ENCODE results near the gene SCUBE2. TPM values are rescaled to one million over a fixed set of nuclear protein-coding genes. Genes with fewer than 3 reads are reported as not detected.
"Not testable (repeated sequence)": the region's sequence is repeated elsewhere in the genome, so short reads cannot be mapped to it uniquely, and the experiment has no call there.

The SCUBE2 gene
- total RNA-seq, 4 donors from 2014 or later = 0.24 to 3.6 (median 2.3) TPM

- Histone ChIP-seq H3K4me3 (no peak overlapping the region), H3K27ac (no peak overlapping the region), H3K36me3 (no peaks in the 10 kb centered on the region), H3K9me3 (no peaks in the 10 kb centered on the region), H3K4me1 (no peaks in the 10 kb centered on the region), H3K27me3 (peaks cover 0 to 2% (median 0%) of the 10 kb centered on the region in 3 donors)
- DNase-seq = no peak
- no peak for TF ChIP-seq CTCF (IDR thresholded peaks at IDR 0.05 in 4 of 5, conservative IDR thresholded peaks at IDR 0.05 in 1 of 5)
- TF ChIP-seq POLR2A (IDR thresholded peaks at IDR 0.05) = no peak
- intact Hi-C loops (cut with DNase I; ENCODE audit: low total_unique reads) (no loop called here), in situ Hi-C loops (cut with MboI; ENCODE audit: low sequenced_read_pairs in 4 of 4) (no loop called here)
- no peak for ATAC-seq
These were observed 102.8 kb downstream of the SCUBE2 start for GRCh38 chr11:8988329-8989234.

- in situ Hi-C loops (cut with MboI; ENCODE audit: low sequenced_read_pairs in 4 of 4) (no loop called here), intact Hi-C loops (cut with DNase I; ENCODE audit: low total_unique reads) (no loop called here)
- Histone ChIP-seq H3K36me3 (no peaks in the 10 kb centered on the region), H3K9me3 (no peaks in the 10 kb centered on the region), H3K4me3 (no peak overlapping the region), H3K27me3 (peaks cover 0 to 2% (median 0%) of the 10 kb centered on the region in 3 donors), H3K27ac (no peak overlapping the region), H3K4me1 (no peaks in the 10 kb centered on the region)
- ATAC-seq (no peak), DNase-seq (no peak)
- no peak for TF ChIP-seq CTCF (IDR thresholded peaks at IDR 0.05 in 4 of 5, conservative IDR thresholded peaks at IDR 0.05 in 1 of 5)
- no peak for TF ChIP-seq POLR2A (IDR thresholded peaks at IDR 0.05)
These were observed 104.0 kb downstream of the SCUBE2 start for GRCh38 chr11:8987446-8987845.

- H3K9me3 ChIP-seq; in situ Hi-C loops (cut with MboI; ENCODE audit: low sequenced_read_pairs in 4 of 4); ATAC-seq; H3K4me1 ChIP-seq; DNase-seq; H3K4me3 ChIP-seq; intact Hi-C loops (cut with DNase I; ENCODE audit: low total_unique reads); H3K36me3 ChIP-seq; H3K27ac ChIP-seq; H3K27me3 ChIP-seq: not testable (repeated sequence)
These were observed 104.6 kb downstream of the SCUBE2 start for GRCh38 chr11:8986772-8987171.

GRCh38 chr11:8985462-8985861 is 105.9 kb downstream of the SCUBE2 start:
- in situ Hi-C loops (cut with MboI; ENCODE audit: low sequenced_read_pairs in 4 of 4) (no loop called here), intact Hi-C loops (cut with DNase I; ENCODE audit: low total_unique reads) (no loop called here)
- TF ChIP-seq CTCF (IDR thresholded peaks at IDR 0.05 in 4 of 5, conservative IDR thresholded peaks at IDR 0.05 in 1 of 5) (no peak), POLR2A (IDR thresholded peaks at IDR 0.05) (no peak)

GRCh38 chr11:8983552-8983951 is 107.8 kb downstream of the SCUBE2 start:
- Histone ChIP-seq H3K27ac (no peak overlapping the region), H3K4me1 (no peaks in the 10 kb centered on the region), H3K4me3 (no peak overlapping the region), H3K9me3 (no peaks in the 10 kb centered on the region), H3K27me3 (peaks cover 0 to 2% (median 0%) of the 10 kb centered on the region in 3 donors), H3K36me3 (no peaks in the 10 kb centered on the region)
- intact Hi-C loops (cut with DNase I; ENCODE audit: low total_unique reads) = no loop called here
- no peak for ATAC-seq
- in situ Hi-C loops (cut with MboI; ENCODE audit: low sequenced_read_pairs in 4 of 4) = no loop called here
- DNase-seq = no peak
- TF ChIP-seq CTCF (IDR thresholded peaks at IDR 0.05 in 4 of 5, conservative IDR thresholded peaks at IDR 0.05 in 1 of 5) (no peak), POLR2A (IDR thresholded peaks at IDR 0.05) (no peak)

More at GRCh38 chr11:8985462-8985861, 105.9 kb downstream of the SCUBE2 start:
- ATAC-seq (no peak), DNase-seq (no peak)
- Histone ChIP-seq H3K36me3 (no peaks in the 10 kb centered on the region), H3K27ac (no peak overlapping the region), H3K4me3 (no peak overlapping the region), H3K4me1 (no peaks in the 10 kb centered on the region), H3K9me3 (no peaks in the 10 kb centered on the region), H3K27me3 (peaks cover 0 to 2% (median 0%) of the 10 kb centered on the region in 3 donors)
